Neural progenitor cell (in vitro differentiated cells): ENCODE results near the gene TENM3. TPM values are rescaled to one million over a fixed set of nuclear protein-coding genes. Genes with fewer than 3 reads are reported as not detected.

Source experiments
- DNase-seq: peaks from one replicate; pipeline ENCODE4 v3.0.0-alpha.2; 2016; ENCODE audit warnings: low spot score
- H2AFZ ChIP-seq: fragments of 200-600 bp; sonication (generic); replicated peaks from 2 replicates; pipeline ENCODE4 v1.6.1; 2016; ENCODE audit warnings: antibody characterized with exemption
- H3F3A ChIP-seq: fragments of 200-600 bp; sonication (generic); 2 replicates; pipeline ENCODE4 v1.6.1; 2016; ENCODE audit warnings: antibody characterized with exemption, low read depth
- H3K27ac ChIP-seq: fragments of 200-600 bp; sonication (generic); 2 replicates; pipeline ENCODE4 v1.5.1; 2016; ENCODE audit warnings: mild to moderate bottlenecking
- H3K27me3 ChIP-seq: fragments of 200-600 bp; sonication (generic); 2 replicates; pipeline ENCODE4 v1.6.1; 2016; ENCODE audit warnings: mild to moderate bottlenecking, moderate library complexity
- H3K36me3 ChIP-seq: fragments of 200-600 bp; sonication (generic); 2 replicates; pipeline ENCODE4 v1.5.1; 2016
- H3K4me1 ChIP-seq: fragments of 200-600 bp; sonication (generic); 2 replicates; pipeline ENCODE4 v1.6.1; 2016; ENCODE audit warnings: mixed run types
- H3K4me2 ChIP-seq: fragments of 200-600 bp; sonication (generic); 2 replicates; pipeline ENCODE4 v1.6.1; 2016
- H3K4me3 ChIP-seq: fragments of 200-600 bp; sonication (generic); 2 replicates; pipeline ENCODE4 v1.5.1; 2016
- H3K79me2 ChIP-seq: fragments of 200-600 bp; sonication (generic); 2 replicates; pipeline ENCODE4 v1.6.1; 2016; ENCODE audit warnings: low read depth
- H3K9ac ChIP-seq: fragments of 200-600 bp; sonication (generic); 2 replicates; pipeline ENCODE4 v1.6.1; 2016
- H3K9me3 ChIP-seq: fragments of 200-600 bp; sonication (generic); 2 replicates; pipeline ENCODE4 v1.5.1; 2016; ENCODE audit warnings: low read depth
- H4K20me1 ChIP-seq: fragments of 200-600 bp; sonication (generic); 2 replicates; pipeline ENCODE4 v1.6.1; 2016; ENCODE audit warnings: low read depth
- H3K27ac Mint-ChIP-seq: 3 replicates; pipeline ENCODE4 v1.8.0; 2021; ENCODE audit warnings: mixed read lengths
- H3K27me3 Mint-ChIP-seq: 2 replicates; pipeline ENCODE4 v1.8.0; 2022; ENCODE audit warnings: low read depth, mild to moderate bottlenecking, inconsistent platforms, moderate library complexity, mixed read lengths; ENCODE audit not compliant: insufficient read depth
- H3K36me3 Mint-ChIP-seq: 3 replicates; pipeline ENCODE4 v1.8.0; 2021; ENCODE audit warnings: mixed read lengths
- H3K4me1 Mint-ChIP-seq: 3 replicates; pipeline ENCODE4 v1.8.0; 2021; ENCODE audit warnings: mixed read lengths
- H3K4me3 Mint-ChIP-seq: 3 replicates; pipeline ENCODE4 v1.8.0; 2021; ENCODE audit warnings: mild to moderate bottlenecking, moderate library complexity, mixed read lengths
- H3K9me3 Mint-ChIP-seq: 3 replicates; pipeline ENCODE4 v1.8.0; 2020; ENCODE audit warnings: mixed read lengths
- EZH2 ChIP-seq: fragments of 200-600 bp; sonication (generic); IDR thresholded peaks from 2 replicates; pipeline ENCODE4 v1.6.1; 2017; ENCODE audit warnings: antibody characterized with exemption, mild to moderate bottlenecking, moderate library complexity
- EZH2phosphoT487 ChIP-seq: fragments of 200-600 bp; sonication (generic); IDR thresholded peaks from 2 replicates; pipeline ENCODE4 v1.6.1; 2017; ENCODE audit warnings: antibody characterized with exemption
- total RNA-seq: library from RNA; depleted of rRNA; stranded (reverse); fragments of >200 nt; gene quantifications from 2 replicates; pipeline ENCODE4 v1.2.3, GENCODE V29; 2015; ENCODE audit warnings: low replicate concordance
- TF ChIP-seq, protein P1 (sequence below): fragments of 200-600 bp; sonication (generic); IDR thresholded peaks from 2 replicates; pipeline ENCODE4 v1.5.1; 2017; ENCODE audit warnings: antibody characterized with exemption, mild to moderate bottlenecking

The TENM3 gene
- total RNA-seq, 1 donor from 2014 or later = 78.7 TPM

GRCh38 chr4:182293691-182294255 lies 50.6 kb downstream of the TENM3 start:
- H3K4me1 Mint-ChIP-seq = peaks cover 12% of the 10 kb centered on the region
- no peak overlapping the region for H3K4me3 ChIP-seq
- H3K36me3 ChIP-seq = no peaks in the 10 kb centered on the region
- H3K9ac ChIP-seq = no peak overlapping the region
- TF ChIP-seq EZH2phosphoT487 (no peak), EZH2 (no peak)
- TF ChIP-seq, protein P1, sequence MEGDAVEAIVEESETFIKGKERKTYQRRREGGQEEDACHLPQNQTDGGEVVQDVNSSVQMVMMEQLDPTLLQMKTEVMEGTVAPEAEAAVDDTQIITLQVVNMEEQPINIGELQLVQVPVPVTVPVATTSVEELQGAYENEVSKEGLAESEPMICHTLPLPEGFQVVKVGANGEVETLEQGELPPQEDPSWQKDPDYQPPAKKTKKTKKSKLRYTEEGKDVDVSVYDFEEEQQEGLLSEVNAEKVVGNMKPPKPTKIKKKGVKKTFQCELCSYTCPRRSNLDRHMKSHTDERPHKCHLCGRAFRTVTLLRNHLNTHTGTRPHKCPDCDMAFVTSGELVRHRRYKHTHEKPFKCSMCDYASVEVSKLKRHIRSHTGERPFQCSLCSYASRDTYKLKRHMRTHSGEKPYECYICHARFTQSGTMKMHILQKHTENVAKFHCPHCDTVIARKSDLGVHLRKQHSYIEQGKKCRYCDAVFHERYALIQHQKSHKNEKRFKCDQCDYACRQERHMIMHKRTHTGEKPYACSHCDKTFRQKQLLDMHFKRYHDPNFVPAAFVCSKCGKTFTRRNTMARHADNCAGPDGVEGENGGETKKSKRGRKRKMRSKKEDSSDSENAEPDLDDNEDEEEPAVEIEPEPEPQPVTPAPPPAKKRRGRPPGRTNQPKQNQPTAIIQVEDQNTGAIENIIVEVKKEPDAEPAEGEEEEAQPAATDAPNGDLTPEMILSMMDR = no peak
- H3K4me1 ChIP-seq = peaks cover 12% of the 10 kb centered on the region
- H3K9me3 ChIP-seq = no peaks in the 10 kb centered on the region
- H3K4me3 Mint-ChIP-seq = no peak overlapping the region
- H3K27me3 ChIP-seq = no peaks in the 10 kb centered on the region
- no peak overlapping the region for H3K4me2 ChIP-seq
- peaks cover 44% of the 10 kb centered on the region for H3K36me3 Mint-ChIP-seq
- no peaks in the 10 kb centered on the region for H3K27me3 Mint-ChIP-seq
- H3K27ac ChIP-seq = no peak overlapping the region
- DNase-seq = peak; percentile 11
- peaks cover 9% of the 10 kb centered on the region for H4K20me1 ChIP-seq
- H3K79me2 ChIP-seq = no peaks in the 10 kb centered on the region
- H3K9me3 Mint-ChIP-seq = peaks cover 4% of the 10 kb centered on the region
- no peak overlapping the region for H2AFZ ChIP-seq
- peak overlapping the region; percentile 5 for H3K27ac Mint-ChIP-seq
- H3F3A ChIP-seq = peaks cover 9% of the 10 kb centered on the region

- H3K4me1 ChIP-seq = peaks cover 12% of the 10 kb centered on the region
- no peak overlapping the region for H3K27ac ChIP-seq
- Mint-ChIP-seq H3K4me1 (peaks cover 12% of the 10 kb centered on the region), H3K9me3 (peaks cover 4% of the 10 kb centered on the region), H3K27me3 (no peaks in the 10 kb centered on the region), H3K4me3 (no peak overlapping the region), H3K36me3 (peaks cover 47% of the 10 kb centered on the region), H3K27ac (no peak overlapping the region)
- H3K79me2 ChIP-seq = no peaks in the 10 kb centered on the region
- H3K9me3 ChIP-seq = no peaks in the 10 kb centered on the region
- TF ChIP-seq EZH2phosphoT487 = no peak
- TF ChIP-seq, protein P1 = no peak
- no peak for TF ChIP-seq EZH2
- H3K36me3 ChIP-seq = no peaks in the 10 kb centered on the region
- no peaks in the 10 kb centered on the region for H3K27me3 ChIP-seq
- no peak overlapping the region for H3K4me3 ChIP-seq
- H3K4me2 ChIP-seq = no peak overlapping the region
- peaks cover 7% of the 10 kb centered on the region for H4K20me1 ChIP-seq
- no peak overlapping the region for H2AFZ ChIP-seq
- peaks cover 9% of the 10 kb centered on the region for H3F3A ChIP-seq
- no peak overlapping the region for H3K9ac ChIP-seq
- DNase-seq = no peak
These were observed 51.2 kb downstream of the TENM3 start for GRCh38 chr4:182294451-182294850.

- H2AFZ ChIP-seq = no peak overlapping the region
- H3K36me3 Mint-ChIP-seq = peaks cover 44% of the 10 kb centered on the region
These were observed 54.5 kb downstream of the TENM3 start for GRCh38 chr4:182297659-182298058.

More at GRCh38 chr4:182297659-182298058, 54.5 kb downstream of the TENM3 start:
- TF ChIP-seq EZH2 (no peak), EZH2phosphoT487 (no peak)
- TF ChIP-seq, protein P1 = no peak
- Mint-ChIP-seq H3K4me3 (no peak overlapping the region), H3K27ac (peak overlapping the region; percentile 59), H3K4me1 (peaks cover 7% of the 10 kb centered on the region), H3K9me3 (no peaks in the 10 kb centered on the region), H3K27me3 (no peaks in the 10 kb centered on the region)
- Histone ChIP-seq H3K27ac (no peak overlapping the region), H3K79me2 (no peaks in the 10 kb centered on the region), H3K9me3 (no peaks in the 10 kb centered on the region), H3K4me1 (peaks cover 12% of the 10 kb centered on the region), H4K20me1 (no peaks in the 10 kb centered on the region), H3K4me2 (no peak overlapping the region), H3F3A (peaks cover 9% of the 10 kb centered on the region), H3K4me3 (no peak overlapping the region), H3K36me3 (no peaks in the 10 kb centered on the region), H3K27me3 (no peaks in the 10 kb centered on the region), H3K9ac (no peak overlapping the region)
- no peak for DNase-seq
